ENCODE results near the gene WNT10A. TPM values are rescaled to one million over a fixed set of nuclear protein-coding genes. Genes with fewer than 3 reads are reported as not detected.

WNT10A gene
- total RNA-seq, 6 experiments from 2014 or later = 0.31 TPM; not detected in 5

DNA sequence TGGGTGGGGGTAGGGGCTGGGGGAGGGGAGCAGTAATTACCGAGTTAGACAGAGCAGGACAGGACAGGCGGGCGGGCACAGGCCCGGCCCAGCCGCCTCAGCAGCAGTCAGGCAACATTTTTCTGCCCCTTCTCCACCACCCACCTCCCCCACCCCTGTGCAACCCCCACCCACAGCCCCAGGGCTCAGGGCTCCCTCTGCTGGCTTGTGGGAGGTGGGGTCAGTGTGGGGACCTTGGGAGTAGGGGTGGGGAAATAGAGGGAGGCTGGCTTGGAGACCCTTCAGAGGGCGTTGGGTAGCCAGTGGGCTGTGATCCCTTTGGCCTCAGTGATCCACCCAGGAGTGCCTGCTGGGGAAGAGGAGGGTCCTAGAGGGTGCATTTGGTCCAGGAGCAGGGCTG is 14.7 kb upstream of the WNT10A start:
- ATAC-seq (no peak), DNase-seq (no peak)
- H3K27ac ChIP-seq = no peak overlapping the region
- H3K9me3 ChIP-seq = no peaks in the 10 kb centered on the region
- peaks cover 0 to 3% of the 10 kb centered on the region in 2 donors for H3K27me3 ChIP-seq
- no peak overlapping the region for H3K4me3 ChIP-seq
- intact Hi-C loops (cut with DNase I) = no loop called here
- H3K36me3 ChIP-seq = no peaks in the 10 kb centered on the region
- 46% methylated on average over 3 of the region's 6 CpGs for WGBS (ENCODE audit: insufficient coverage, low coverage, low lambda C conversion rate, missing lambda C conversion rate)
- peaks cover 0 to under 1% (median 0%) of the 10 kb centered on the region in 4 donors for H3K4me1 ChIP-seq
- no peak for TF ChIP-seq POLR2A (IDR thresholded peaks at IDR 0.05)

DNA sequence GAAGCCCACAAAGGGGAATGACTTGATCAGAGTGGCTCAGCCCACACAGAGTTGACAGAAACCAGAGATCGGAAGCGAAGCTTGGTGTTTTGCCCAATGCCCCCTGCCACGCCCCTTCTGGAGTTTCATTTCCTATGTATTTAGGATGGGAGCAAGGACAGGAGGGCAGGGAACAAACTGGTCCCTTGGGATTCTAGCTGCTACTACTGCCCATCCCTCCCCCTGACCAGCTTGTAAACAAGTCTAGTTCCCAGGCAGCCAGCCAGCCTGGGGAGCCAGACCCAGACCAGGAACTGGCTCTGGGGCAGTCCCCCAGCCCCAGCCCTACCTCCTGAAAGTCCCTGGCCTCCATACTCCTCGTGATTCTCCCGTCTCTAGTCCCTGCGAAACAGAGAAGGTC is 12.8 kb upstream of the WNT10A start:
- no peak for TF ChIP-seq POLR2A (IDR thresholded peaks at IDR 0.05)
- TF ChIP-seq, protein P1, sequence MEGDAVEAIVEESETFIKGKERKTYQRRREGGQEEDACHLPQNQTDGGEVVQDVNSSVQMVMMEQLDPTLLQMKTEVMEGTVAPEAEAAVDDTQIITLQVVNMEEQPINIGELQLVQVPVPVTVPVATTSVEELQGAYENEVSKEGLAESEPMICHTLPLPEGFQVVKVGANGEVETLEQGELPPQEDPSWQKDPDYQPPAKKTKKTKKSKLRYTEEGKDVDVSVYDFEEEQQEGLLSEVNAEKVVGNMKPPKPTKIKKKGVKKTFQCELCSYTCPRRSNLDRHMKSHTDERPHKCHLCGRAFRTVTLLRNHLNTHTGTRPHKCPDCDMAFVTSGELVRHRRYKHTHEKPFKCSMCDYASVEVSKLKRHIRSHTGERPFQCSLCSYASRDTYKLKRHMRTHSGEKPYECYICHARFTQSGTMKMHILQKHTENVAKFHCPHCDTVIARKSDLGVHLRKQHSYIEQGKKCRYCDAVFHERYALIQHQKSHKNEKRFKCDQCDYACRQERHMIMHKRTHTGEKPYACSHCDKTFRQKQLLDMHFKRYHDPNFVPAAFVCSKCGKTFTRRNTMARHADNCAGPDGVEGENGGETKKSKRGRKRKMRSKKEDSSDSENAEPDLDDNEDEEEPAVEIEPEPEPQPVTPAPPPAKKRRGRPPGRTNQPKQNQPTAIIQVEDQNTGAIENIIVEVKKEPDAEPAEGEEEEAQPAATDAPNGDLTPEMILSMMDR (IDR thresholded peaks at IDR 0.05) = no peak
- DNase-seq (no peak), ATAC-seq (peak in 1 of 4 donors; percentile 15)
- Histone ChIP-seq H3K9me3 (no peaks in the 10 kb centered on the region), H3K4me3 (no peak overlapping the region), H3K27ac (no peak overlapping the region), H3K36me3 (no peaks in the 10 kb centered on the region), H3K4me1 (peaks cover 0 to 7% (median 0%) of the 10 kb centered on the region in 4 donors), H3K27me3 (peaks cover 0 to 18% of the 10 kb centered on the region in 2 donors)
- intact Hi-C loops (cut with DNase I) = no loop called here
- WGBS (ENCODE audit: insufficient coverage, low coverage, low lambda C conversion rate, missing lambda C conversion rate) = 29% methylated on average over 6 of the region's 6 CpGs

DNA sequence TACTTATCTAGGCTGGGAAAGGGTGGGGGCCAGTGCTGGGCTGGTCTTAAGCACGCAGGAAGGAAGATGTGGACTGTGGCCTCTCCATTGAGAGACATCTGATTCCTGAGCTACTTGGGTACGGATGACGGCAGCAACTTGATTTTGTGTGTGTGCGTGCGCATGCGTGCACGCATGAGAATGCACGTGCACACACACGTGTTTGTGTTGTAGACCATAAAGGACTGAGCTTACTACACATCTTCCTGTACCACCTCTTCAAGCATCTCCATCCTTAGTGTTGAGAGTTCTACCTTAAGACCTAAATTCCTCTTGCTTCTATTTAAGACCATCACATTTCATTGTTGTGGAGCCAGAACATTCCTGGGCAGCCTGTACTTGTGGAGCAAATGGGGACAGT is 11.6 kb upstream of the WNT10A start:
- Histone ChIP-seq H3K9me3 (no peaks in the 10 kb centered on the region), H3K4me3 (no peak overlapping the region), H3K27ac (no peak overlapping the region), H3K27me3 (peaks cover 0 to 18% of the 10 kb centered on the region in 2 donors), H3K36me3 (no peaks in the 10 kb centered on the region), H3K4me1 (peaks cover 0 to 7% (median 0%) of the 10 kb centered on the region in 4 donors)
- DNase-seq (no peak), ATAC-seq (no peak)
- intact Hi-C loops (cut with DNase I) = no loop called here
- TF ChIP-seq POLR2A (IDR thresholded peaks at IDR 0.05) = no peak
- TF ChIP-seq, protein P1 (IDR thresholded peaks at IDR 0.05) = no peak
- WGBS (ENCODE audit: insufficient coverage, low coverage, low lambda C conversion rate, missing lambda C conversion rate) = no CpG with 5 or more reads among the region's 9 CpGs

DNA sequence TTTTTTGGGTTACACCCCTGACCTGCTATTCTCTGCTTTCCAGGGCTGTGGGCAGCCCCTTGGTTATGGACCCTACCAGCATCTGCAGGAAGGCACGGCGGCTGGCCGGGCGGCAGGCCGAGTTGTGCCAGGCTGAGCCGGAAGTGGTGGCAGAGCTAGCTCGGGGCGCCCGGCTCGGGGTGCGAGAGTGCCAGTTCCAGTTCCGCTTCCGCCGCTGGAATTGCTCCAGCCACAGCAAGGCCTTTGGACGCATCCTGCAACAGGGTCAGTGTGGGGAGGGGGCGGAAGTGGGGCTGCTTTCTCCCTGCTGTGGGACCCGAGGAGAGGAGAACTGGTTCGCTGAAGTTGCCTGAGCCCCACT is 9.7 kb upstream of the WNT10A start:
- no peak overlapping the region for H3K27ac ChIP-seq
- peaks cover 0 to 7% (median 0%) of the 10 kb centered on the region in 4 donors for H3K4me1 ChIP-seq
- DNase-seq (no peak), ATAC-seq (no peak)
- H3K9me3 ChIP-seq = no peaks in the 10 kb centered on the region
- no peak for TF ChIP-seq POLR2A (IDR thresholded peaks at IDR 0.05)
- TF ChIP-seq, protein P1 (IDR thresholded peaks at IDR 0.05) = no peak
- no peaks in the 10 kb centered on the region for H3K36me3 ChIP-seq
- 6% methylated on average over 13 of the region's 18 CpGs for WGBS (ENCODE audit: insufficient coverage, low coverage, low lambda C conversion rate, missing lambda C conversion rate)
- no peak overlapping the region for H3K4me3 ChIP-seq
- intact Hi-C loops (cut with DNase I) = no loop called here
- peaks cover 0 to 18% of the 10 kb centered on the region in 2 donors for H3K27me3 ChIP-seq

DNA sequence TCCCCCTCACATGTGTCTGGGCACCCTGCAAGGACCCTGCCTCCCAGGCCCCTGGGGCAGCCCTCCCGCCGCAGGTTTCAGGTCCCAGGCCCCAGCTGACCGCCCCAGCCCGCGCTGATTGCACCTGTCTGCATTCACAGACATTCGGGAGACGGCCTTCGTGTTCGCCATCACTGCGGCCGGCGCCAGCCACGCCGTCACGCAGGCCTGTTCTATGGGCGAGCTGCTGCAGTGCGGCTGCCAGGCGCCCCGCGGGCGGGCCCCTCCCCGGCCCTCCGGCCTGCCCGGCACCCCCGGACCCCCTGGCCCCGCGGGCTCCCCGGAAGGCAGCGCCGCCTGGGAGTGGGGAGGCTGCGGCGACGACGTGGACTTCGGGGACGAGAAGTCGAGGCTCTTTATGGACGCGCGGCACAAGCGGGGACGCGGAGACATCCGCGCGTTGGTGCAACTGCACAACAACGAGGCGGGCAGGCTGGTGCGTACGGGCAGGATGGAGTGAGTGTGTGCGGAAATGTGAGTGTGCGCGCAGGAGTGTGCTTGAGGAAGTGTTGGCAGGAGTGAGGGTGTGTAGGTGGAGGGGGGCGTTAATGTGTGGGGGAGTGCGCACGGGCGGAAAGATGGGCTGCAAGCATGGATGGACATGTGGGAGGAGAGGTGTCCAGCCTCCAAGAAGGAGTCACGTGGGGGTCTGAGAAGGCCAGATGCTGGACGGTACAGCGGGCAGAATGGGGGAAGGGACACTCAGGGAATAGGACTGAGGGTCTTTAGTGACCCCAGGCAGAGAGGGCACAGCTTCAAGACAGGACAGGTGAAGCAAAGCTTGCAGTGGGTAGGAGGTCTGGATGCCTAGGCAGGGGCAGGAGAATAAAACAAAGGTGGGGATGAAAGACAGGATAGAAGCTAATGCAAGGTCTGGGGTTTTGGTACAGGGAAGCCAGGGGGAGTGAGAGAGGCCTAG is 9.0 kb upstream of the WNT10A start:
- H3K36me3 ChIP-seq = no peaks in the 10 kb centered on the region
- no peaks in the 10 kb centered on the region for H3K9me3 ChIP-seq
- no peak overlapping the region for H3K27ac ChIP-seq
- intact Hi-C loops (cut with DNase I) = no loop called here
- no peak for TF ChIP-seq POLR2A (IDR thresholded peaks at IDR 0.05)
- TF ChIP-seq, protein P1 (IDR thresholded peaks at IDR 0.05) = no peak
- H3K4me3 ChIP-seq = no peak overlapping the region
- no peak for ATAC-seq
- peaks cover 0 to 7% (median 0%) of the 10 kb centered on the region in 4 donors for H3K4me1 ChIP-seq
- WGBS (ENCODE audit: insufficient coverage, low coverage, low lambda C conversion rate, missing lambda C conversion rate) = 10% methylated on average over 37 of the region's 60 CpGs
- H3K27me3 ChIP-seq = peaks cover 0 to 18% of the 10 kb centered on the region in 2 donors
- DNase-seq = no peak
